Rectal smooth muscle tissue (tissue), 1 donor: ENCODE measurements around the gene SYNJ1.
"Not testable (repeated sequence)": the region's sequence is repeated elsewhere in the genome, so short reads cannot be mapped to it uniquely, and the experiment has no call there.

Source experiments
- H3K27ac ChIP-seq: one replicate; pipeline ENCODE4 v1.7.0; 2013; ENCODE audit warnings: low read depth, low read length, inconsistent platforms
- H3K27me3 ChIP-seq: one replicate; pipeline ENCODE4 v1.7.0; 2013; ENCODE audit warnings: low read length; ENCODE audit not compliant: control insufficient read depth, insufficient read depth
- H3K36me3 ChIP-seq: one replicate; pipeline ENCODE4 v1.7.0; 2013; ENCODE audit warnings: low read length; ENCODE audit not compliant: control insufficient read depth, insufficient read depth
- H3K4me1 ChIP-seq: one replicate; pipeline ENCODE4 v1.7.0; 2013; ENCODE audit warnings: low read length; ENCODE audit not compliant: control insufficient read depth, insufficient read depth
- H3K4me3 ChIP-seq: one replicate; pipeline ENCODE4 v1.7.0; 2013; ENCODE audit warnings: low read length
- H3K9ac ChIP-seq: one replicate; pipeline ENCODE4 v1.7.0; 2013; ENCODE audit warnings: low read length

The SYNJ1 gene

GRCh38 chr21:32705901-32706300, 21.9 kb downstream of the SYNJ1 start:
- H3K9ac ChIP-seq = no peak overlapping the region
- no peak overlapping the region for H3K27ac ChIP-seq
- H3K4me1 ChIP-seq = no peaks in the 10 kb centered on the region
- H3K27me3 ChIP-seq = no peaks in the 10 kb centered on the region
- no peaks in the 10 kb centered on the region for H3K36me3 ChIP-seq
- H3K4me3 ChIP-seq = no peak overlapping the region

GRCh38 chr21:32705139-32705538, 22.7 kb downstream of the SYNJ1 start:
- Histone ChIP-seq H3K4me1 (no peaks in the 10 kb centered on the region), H3K27me3 (no peaks in the 10 kb centered on the region), H3K9ac (no peak overlapping the region), H3K36me3 (no peaks in the 10 kb centered on the region), H3K4me3 (no peak overlapping the region), H3K27ac (no peak overlapping the region)

GRCh38 chr21:32702702-32703101, 25.1 kb downstream of the SYNJ1 start:
- Histone ChIP-seq H3K9ac (no peak overlapping the region), H3K27ac (no peak overlapping the region), H3K36me3 (no peaks in the 10 kb centered on the region), H3K4me1 (no peaks in the 10 kb centered on the region), H3K4me3 (no peak overlapping the region), H3K27me3 (no peaks in the 10 kb centered on the region)

GRCh38 chr21:32698971-32699693, 28.7 kb downstream of the SYNJ1 start:
- no peak overlapping the region for H3K4me3 ChIP-seq
- no peak overlapping the region for H3K9ac ChIP-seq
- H3K27ac ChIP-seq = no peak overlapping the region
- no peaks in the 10 kb centered on the region for H3K36me3 ChIP-seq
- H3K27me3 ChIP-seq = no peaks in the 10 kb centered on the region
- H3K4me1 ChIP-seq = no peaks in the 10 kb centered on the region

GRCh38 chr21:32698286-32698685, 29.5 kb downstream of the SYNJ1 start:
- Histone ChIP-seq H3K27me3 (no peaks in the 10 kb centered on the region), H3K4me1 (no peaks in the 10 kb centered on the region), H3K9ac (no peak overlapping the region), H3K36me3 (no peaks in the 10 kb centered on the region), H3K27ac (no peak overlapping the region), H3K4me3 (no peak overlapping the region)

GRCh38 chr21:32695482-32695881, 32.3 kb downstream of the SYNJ1 start:
- not testable (repeated sequence) for H3K27me3 ChIP-seq, H3K4me3 ChIP-seq, H3K9ac ChIP-seq, H3K36me3 ChIP-seq, H3K27ac ChIP-seq, H3K4me1 ChIP-seq

- H3K4me1 ChIP-seq = no peaks in the 10 kb centered on the region
- H3K36me3 ChIP-seq = no peaks in the 10 kb centered on the region
- no peak overlapping the region for H3K27ac ChIP-seq
- H3K27me3 ChIP-seq = no peaks in the 10 kb centered on the region
- no peak overlapping the region for H3K9ac ChIP-seq
- no peak overlapping the region for H3K4me3 ChIP-seq
Measured at GRCh38 chr21:32693581-32693980, 34.2 kb downstream of the SYNJ1 start.

GRCh38 chr21:32690085-32690484, 37.7 kb downstream of the SYNJ1 start:
- Histone ChIP-seq H3K9ac (no peak overlapping the region), H3K36me3 (no peaks in the 10 kb centered on the region), H3K4me1 (no peaks in the 10 kb centered on the region), H3K27me3 (no peaks in the 10 kb centered on the region), H3K4me3 (no peak overlapping the region), H3K27ac (no peak overlapping the region)

GRCh38 chr21:32687643-32688345, 40.0 kb downstream of the SYNJ1 start:
- H3K36me3 ChIP-seq = no peaks in the 10 kb centered on the region
- H3K27me3 ChIP-seq = no peaks in the 10 kb centered on the region
- H3K4me1 ChIP-seq = no peaks in the 10 kb centered on the region
- no peak overlapping the region for H3K4me3 ChIP-seq
- H3K27ac ChIP-seq = no peak overlapping the region
- no peak overlapping the region for H3K9ac ChIP-seq

- Histone ChIP-seq H3K4me3 (no peak overlapping the region), H3K9ac (no peak overlapping the region), H3K4me1 (no peaks in the 10 kb centered on the region), H3K27me3 (no peaks in the 10 kb centered on the region), H3K36me3 (no peaks in the 10 kb centered on the region), H3K27ac (no peak overlapping the region)
Measured at GRCh38 chr21:32682696-32683474, 44.9 kb downstream of the SYNJ1 start.

- Histone ChIP-seq H3K4me1 (no peaks in the 10 kb centered on the region), H3K36me3 (peaks cover 2% of the 10 kb centered on the region)
Measured at GRCh38 chr21:32674731-32675130, 53.1 kb downstream of the SYNJ1 start.

GRCh38 chr21:32674038-32674437, 53.8 kb downstream of the SYNJ1 start:
- peaks cover 2% of the 10 kb centered on the region for H3K36me3 ChIP-seq
- H3K4me1 ChIP-seq = no peaks in the 10 kb centered on the region

More at GRCh38 chr21:32674731-32675130, 53.1 kb downstream of the SYNJ1 start:
- Histone ChIP-seq H3K27ac (no peak overlapping the region), H3K4me3 (no peak overlapping the region), H3K27me3 (no peaks in the 10 kb centered on the region), H3K9ac (no peak overlapping the region)

More at GRCh38 chr21:32674038-32674437, 53.8 kb downstream of the SYNJ1 start:
- no peak overlapping the region for H3K27ac ChIP-seq
- H3K4me3 ChIP-seq = no peak overlapping the region
- H3K27me3 ChIP-seq = no peaks in the 10 kb centered on the region
- no peak overlapping the region for H3K9ac ChIP-seq
